Gastroesophageal sphincter (tissue), 3 donors: ENCODE data around the gene TULP4.

Source experiments
- EP300 ChIP-seq: sonication (generic); formaldehyde crosslinking; IDR thresholded peaks from one replicate; pipeline ENCODE4 v1.6.1; 2017; ENCODE audit warnings: antibody characterized with exemption, mild to moderate bottlenecking
- POLR2A ChIP-seq, 2 donors: fragments of 450-650 bp; IDR thresholded peaks; one replicate each; pipeline ENCODE4 v1.6.1; 2017; ENCODE audit warnings: antibody characterized with exemption in 2 of 2, mild to moderate bottlenecking in 2 of 2, moderate library complexity in 1 of 2
- POLR2AphosphoS5 ChIP-seq: sonication (generic); formaldehyde crosslinking; IDR thresholded peaks from one replicate; pipeline ENCODE4 v1.6.1; 2017; ENCODE audit warnings: antibody characterized with exemption
- TF ChIP-seq, protein P1 (sequence below), 4 experiments: fragments of 200-600 bp in 2 of 4; fragments of 450-650 bp in 2 of 4; sonication (generic) in 1 of 4; IDR thresholded peaks; one replicate each; pipeline ENCODE4 v1.5.1; 2017 to 2019; ENCODE audit warnings: antibody characterized with exemption in 4 of 4, mild to moderate bottlenecking in 2 of 4, moderate library complexity in 2 of 4

DNA sequence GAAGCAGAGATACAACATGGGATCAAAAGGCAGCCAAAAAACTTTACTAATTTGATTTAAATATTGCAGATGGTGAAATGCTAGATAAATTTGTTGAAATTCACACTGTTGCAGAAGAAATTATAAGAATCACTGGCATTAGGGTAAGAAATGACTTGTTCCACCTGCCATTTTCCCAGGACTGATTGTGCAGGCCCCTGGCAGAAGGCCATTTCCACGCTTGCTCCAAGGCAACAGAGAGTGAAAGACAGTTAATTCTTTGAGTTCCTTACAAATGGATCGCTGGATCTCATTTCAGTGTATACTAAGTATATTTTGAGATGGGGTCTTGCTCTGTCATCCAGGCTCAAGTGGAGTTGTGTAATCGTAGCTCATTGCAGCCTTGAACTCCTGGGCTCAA, 180.6 kb downstream of the TULP4 start:
- TF ChIP-seq, protein P1, sequence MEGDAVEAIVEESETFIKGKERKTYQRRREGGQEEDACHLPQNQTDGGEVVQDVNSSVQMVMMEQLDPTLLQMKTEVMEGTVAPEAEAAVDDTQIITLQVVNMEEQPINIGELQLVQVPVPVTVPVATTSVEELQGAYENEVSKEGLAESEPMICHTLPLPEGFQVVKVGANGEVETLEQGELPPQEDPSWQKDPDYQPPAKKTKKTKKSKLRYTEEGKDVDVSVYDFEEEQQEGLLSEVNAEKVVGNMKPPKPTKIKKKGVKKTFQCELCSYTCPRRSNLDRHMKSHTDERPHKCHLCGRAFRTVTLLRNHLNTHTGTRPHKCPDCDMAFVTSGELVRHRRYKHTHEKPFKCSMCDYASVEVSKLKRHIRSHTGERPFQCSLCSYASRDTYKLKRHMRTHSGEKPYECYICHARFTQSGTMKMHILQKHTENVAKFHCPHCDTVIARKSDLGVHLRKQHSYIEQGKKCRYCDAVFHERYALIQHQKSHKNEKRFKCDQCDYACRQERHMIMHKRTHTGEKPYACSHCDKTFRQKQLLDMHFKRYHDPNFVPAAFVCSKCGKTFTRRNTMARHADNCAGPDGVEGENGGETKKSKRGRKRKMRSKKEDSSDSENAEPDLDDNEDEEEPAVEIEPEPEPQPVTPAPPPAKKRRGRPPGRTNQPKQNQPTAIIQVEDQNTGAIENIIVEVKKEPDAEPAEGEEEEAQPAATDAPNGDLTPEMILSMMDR (IDR thresholded peaks at IDR 0.05), result no peak
- TF ChIP-seq POLR2AphosphoS5 (no peak), POLR2A (IDR thresholded peaks at IDR 0.05) (no peak), EP300 (no peak)
